OCI-LY7 (cell line): ENCODE measurements around the gene HINT2.

Experiments
- EZH2phosphoT487 ChIP-seq: fragments of 200-600 bp; sonication (generic); IDR thresholded peaks from 2 replicates; pipeline ENCODE4 v1.6.1; 2018; ENCODE audit warnings: low read depth, borderline replicate concordance, mild to moderate bottlenecking, mixed run types, antibody characterized with exemption, low read length, moderate library complexity, mixed read lengths
- TF ChIP-seq, protein P1 (sequence below): fragments of 200-600 bp; sonication (generic); conservative IDR thresholded peaks from 2 replicates; pipeline ENCODE4 v1.5.1; 2014; ENCODE audit warnings: mild to moderate bottlenecking, antibody characterized with exemption, low read length, moderate library complexity, mixed read lengths

DNA sequence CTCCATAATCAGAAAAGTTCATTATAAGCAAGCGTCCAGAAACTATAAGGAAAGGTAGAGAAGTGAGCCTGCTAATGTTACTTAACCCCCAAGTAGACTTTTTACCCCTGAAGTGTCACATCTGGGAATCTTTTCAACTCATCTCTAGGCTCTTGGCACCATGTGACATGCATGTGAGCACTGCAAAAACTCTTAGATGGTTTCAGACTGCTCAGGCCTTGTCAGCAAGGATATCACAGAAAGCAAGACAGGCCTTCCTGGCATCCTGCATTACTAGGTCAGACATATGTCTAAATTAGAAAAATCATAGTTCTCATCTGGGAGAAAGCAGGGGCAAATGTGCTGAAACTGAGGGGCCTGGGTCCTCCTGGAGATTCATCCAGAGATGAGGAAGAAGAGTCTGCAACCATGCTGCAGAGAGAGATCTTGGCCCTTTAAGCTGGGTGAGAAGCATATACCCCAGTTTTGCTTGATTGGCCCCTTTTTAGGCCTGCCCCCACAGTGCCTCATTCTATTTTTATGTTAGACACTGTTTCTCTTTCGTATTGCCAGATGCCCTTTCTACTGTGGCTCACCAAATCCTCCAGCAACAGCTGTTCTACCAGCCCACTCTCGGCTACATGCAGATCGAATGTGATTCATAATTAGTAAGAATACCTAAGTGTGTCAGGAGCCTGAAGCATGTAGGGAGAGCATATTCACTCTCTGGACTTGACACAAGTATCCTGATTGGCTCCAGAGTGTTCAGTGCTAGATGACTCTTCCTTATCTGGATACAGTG lies 33.1 kb upstream of the HINT2 start:
- TF ChIP-seq, protein P1, sequence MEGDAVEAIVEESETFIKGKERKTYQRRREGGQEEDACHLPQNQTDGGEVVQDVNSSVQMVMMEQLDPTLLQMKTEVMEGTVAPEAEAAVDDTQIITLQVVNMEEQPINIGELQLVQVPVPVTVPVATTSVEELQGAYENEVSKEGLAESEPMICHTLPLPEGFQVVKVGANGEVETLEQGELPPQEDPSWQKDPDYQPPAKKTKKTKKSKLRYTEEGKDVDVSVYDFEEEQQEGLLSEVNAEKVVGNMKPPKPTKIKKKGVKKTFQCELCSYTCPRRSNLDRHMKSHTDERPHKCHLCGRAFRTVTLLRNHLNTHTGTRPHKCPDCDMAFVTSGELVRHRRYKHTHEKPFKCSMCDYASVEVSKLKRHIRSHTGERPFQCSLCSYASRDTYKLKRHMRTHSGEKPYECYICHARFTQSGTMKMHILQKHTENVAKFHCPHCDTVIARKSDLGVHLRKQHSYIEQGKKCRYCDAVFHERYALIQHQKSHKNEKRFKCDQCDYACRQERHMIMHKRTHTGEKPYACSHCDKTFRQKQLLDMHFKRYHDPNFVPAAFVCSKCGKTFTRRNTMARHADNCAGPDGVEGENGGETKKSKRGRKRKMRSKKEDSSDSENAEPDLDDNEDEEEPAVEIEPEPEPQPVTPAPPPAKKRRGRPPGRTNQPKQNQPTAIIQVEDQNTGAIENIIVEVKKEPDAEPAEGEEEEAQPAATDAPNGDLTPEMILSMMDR = no peak
- TF ChIP-seq EZH2phosphoT487 = no peak
